RCC 7860 (cell line): Measurements from ENCODE around the gene COL5A1.

Source experiments
- DNase-seq: peaks from one replicate; pipeline ENCODE4 v3.0.0-alpha.2; 2015; ENCODE audit warnings: low spot score
- FAIRE-seq: peaks from 2 replicates; lab custom pipeline; 2012; peaks lifted over from hg19 to GRCh38; lab: Jason Lieb, UNC

The COL5A1 gene

DNA sequence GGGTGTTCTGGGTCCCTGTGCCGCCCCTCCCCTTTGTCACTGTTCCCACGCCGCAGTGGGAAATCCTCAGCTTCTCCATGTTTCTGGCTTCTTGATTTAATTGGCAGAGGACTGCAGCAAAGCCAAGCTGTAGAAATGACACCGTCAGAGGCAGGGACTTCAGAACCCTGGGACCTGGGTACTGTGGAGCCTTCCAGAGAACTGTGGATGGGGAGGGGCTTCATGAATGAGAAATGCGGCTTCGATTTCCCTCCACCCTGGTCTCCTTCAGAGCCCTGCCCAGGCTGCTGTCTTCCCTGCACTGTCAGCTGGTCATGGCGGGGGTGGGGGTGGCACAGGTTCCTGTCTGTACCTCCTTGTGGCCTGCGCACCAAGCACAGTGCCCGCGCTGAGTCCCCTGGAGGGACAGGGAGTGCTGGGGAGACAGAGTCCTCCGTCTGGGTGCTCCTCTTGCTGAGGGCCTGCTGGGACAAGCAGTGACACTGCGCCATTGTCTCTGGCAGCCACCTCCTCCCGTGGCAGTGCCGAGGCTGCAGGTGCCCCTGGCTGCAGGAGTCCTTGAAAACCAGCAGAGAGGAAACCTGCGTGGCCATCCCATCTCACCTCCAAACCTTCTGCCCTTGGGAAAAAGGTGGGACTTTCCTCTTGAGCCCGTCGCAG lies 47.2 kb downstream of the COL5A1 start:
- no peak for FAIRE-seq
- DNase-seq, result no peak

DNA sequence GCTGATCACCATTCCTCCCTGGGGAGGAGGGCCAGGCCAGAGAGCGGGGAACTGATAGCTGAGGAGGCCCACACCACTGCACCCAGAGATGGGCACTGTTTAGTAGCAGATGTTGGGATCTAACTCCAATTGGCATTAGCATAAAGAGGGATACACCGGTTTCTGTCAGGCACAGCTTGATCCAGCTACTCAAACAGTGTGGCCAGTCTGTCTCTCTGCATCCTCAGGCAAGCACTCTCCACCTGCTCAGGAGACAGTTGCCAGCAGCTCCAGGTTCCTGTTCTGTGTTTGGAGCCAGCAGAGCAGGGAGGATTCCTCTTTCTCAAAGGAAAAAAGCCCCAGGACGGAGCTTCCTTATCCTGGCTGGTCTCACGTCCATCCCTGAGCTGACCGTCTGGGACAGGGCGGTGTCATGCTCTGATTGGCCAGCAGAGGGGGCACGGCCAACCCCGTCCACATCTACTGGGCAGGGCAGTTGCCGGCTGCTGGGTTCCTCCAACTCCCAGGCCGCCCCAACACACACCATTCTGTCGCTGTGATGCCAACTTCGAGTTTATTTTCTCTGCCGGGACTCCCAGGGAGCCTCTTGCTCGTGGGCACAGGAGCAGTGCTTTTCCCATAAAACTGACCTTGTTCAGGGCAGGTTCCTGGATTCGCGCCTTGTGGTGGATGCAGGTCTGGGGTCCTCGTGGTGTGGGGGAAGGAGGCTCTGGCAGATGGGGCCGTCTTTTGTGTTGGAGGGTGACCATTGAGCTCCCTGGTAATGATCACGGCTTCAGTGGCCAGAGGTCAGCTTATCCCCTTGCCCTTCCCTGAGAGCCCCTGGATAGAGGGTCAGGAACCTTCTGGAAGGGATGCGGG lies 47.9 kb downstream of the COL5A1 start:
- peak; percentile 49 for DNase-seq
- FAIRE-seq, result no peak

DNA sequence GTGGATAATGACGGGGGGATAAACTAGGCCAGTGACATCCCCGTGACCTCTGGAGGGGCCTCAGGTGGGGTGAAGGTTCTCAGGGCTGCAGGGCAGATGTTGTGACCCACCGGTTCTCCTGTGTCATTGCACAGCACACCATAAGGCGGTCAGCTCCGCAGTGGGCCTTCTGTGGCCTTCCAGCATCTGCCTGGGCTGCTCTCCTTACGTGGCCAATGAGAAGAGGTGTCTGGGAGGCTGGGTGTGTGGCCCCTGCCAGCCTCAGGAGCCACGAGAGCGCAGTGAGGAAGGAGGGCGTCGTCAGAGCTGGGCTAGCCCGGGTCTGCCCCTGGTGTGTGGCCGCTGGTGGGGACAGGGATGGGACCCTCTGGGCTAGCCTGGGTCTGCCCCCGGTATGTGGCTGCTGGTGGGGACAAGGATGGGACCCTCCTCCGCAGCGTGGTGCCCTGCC lies 48.7 kb downstream of the COL5A1 start:
- DNase-seq (no peak), FAIRE-seq (no peak)

DNA sequence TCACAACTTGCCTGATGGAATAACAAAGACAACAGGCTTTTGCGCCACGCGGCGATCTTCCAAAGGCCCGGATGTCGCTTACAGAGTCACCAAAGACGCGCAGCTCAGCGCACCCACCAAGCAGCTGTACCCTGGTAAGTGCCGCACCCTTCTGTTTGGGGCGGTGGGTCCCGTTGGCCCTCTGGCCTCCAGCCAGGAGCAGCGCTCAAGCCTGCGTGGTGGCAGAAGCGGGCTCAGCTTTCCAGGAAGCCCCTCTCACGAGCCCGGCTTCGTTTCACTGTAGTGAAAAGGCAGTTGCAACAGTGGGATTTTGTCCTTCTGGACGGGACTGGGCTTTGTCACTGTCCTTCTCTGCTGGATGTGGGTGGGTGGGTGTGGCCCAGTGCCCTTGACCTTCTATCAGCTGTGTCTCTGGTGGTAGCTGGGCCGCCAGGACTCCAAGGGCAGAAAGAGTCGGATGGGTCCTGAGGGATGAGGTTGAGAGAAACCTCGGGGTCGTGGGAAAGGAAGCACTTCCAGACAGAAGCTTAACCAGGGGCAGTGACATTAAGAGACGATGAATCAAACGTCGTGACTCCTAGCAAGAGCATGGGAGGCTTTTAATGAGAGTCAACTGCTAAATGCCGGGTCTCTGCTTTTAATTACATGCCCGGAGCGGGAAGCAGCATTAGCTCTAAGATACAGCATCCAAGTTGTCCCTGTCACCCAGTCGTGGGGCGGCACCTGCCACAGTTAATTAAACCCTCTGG lies 49.5 kb downstream of the COL5A1 start:
- FAIRE-seq (no peak), DNase-seq (no peak)

DNA sequence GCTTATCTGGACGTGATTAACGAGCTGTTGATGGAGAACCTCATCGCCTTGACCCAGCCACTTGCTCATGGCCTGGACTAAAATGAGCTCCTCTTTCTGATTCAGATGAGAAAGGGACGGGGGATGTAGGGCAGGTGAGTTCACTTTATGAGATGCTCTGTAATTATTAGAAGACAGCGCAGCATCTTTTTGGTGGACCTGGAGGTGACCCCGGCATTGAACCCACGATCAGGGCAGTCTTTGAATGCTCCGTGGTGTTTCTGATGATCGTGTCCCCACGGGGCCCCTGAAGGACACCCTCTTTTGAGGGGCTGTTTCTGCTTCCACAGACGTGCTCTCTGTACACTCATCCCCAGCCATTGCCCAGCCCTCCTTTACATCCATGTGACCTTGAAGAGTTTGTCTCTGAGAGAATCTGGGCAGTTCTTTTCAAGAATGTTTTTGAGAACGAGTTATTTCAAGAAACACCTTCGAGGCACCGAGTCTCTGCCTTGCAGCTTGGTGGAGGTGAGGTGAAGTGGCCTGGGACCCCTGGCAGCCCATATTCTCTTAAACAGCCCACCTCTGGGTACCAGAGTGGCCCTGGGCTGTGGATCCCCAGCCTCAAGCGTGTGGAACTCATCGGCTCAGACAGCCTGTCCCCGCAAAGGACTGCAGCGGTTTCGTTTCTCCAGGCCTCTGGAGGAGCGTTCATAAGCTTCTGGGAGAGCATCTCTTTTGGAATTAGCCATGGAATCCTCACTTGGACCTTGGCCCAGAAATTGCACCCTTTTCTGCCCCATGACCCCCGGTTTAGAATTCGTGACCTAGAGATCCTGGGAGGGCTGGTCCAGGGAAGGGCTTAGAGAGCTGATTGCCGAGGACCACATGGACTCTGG lies 50.3 kb downstream of the COL5A1 start:
- DNase-seq, result no peak

GRCh38 chr9:134692573-134692860 lies 50.9 kb downstream of the COL5A1 start:
- FAIRE-seq, result no peak
- no peak for DNase-seq

More for the DNA sequence above, 50.3 kb downstream of the COL5A1 start:
- FAIRE-seq, result no peak

DNA sequence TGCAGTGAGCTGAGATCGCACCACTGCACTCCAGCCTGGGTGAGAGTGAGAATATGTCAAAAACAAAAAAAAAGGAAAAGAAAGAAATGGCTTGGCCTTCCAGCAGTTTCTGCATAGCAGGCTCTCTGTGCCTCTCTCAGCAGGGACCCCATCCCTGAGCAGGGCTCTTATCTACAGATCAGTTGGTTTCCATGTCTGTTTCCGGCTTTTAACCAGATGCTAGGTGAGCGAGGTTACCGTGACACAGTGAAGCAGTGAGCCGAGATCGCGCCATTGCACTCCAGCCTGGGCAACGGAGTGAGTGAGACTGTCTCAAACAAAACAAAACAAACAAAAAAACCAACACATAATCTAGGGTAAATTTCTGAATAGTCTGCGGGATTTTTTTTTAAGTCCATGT lies 51.4 kb downstream of the COL5A1 start:
- FAIRE-seq, result no peak
- DNase-seq, result no peak

- no peak for FAIRE-seq
- no peak for DNase-seq
These were observed 52.2 kb downstream of the COL5A1 start for GRCh38 chr9:134693641-134694367.

- no peak for FAIRE-seq
- DNase-seq, result no peak
These were observed 52.7 kb downstream of the COL5A1 start for GRCh38 chr9:134694368-134694665.

- DNase-seq (no peak), FAIRE-seq (no peak)
These were observed 53.1 kb downstream of the COL5A1 start for GRCh38 chr9:134694714-134695113.

DNA sequence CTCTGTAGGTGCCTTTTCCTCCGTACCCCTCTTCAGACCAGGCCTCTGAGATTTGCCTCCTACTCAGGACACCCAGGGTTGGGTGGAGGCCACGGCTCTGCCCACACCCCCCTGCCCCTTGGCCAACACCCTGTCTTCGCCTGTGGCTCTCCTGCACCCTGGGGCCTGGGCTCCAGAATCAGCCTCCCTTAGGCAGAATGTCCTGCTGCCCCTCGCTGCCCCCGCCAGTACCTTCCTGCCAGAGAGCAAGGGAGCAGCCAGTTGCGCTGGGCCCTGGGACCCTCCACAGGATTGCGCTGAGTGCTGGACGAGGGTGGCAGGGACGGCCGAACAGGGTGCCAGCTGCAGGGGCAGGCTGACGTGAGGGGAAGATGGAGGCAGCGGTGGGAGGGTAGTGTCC lies 53.5 kb downstream of the COL5A1 start:
- DNase-seq (no peak), FAIRE-seq (no peak)

DNA sequence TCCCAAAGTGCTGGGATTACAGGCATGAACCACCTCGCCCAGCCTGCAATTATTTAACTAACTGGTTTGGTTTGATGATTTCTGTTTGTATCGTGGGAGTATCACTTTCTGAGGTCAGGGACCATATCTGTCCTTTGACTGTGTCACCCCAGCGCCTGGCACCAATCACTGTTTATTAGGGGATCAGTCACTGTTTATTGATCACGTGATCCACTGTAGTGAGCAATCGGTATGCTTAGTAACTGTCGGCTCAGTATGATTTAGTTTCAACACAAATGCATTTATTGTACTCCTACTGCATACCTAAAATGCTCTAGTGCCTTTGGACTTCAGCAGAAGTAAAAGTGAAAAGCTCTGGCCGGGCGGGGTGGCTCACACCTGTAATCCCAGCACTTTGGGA lies 54.8 kb downstream of the COL5A1 start:
- FAIRE-seq (no peak), DNase-seq (no peak)

DNA sequence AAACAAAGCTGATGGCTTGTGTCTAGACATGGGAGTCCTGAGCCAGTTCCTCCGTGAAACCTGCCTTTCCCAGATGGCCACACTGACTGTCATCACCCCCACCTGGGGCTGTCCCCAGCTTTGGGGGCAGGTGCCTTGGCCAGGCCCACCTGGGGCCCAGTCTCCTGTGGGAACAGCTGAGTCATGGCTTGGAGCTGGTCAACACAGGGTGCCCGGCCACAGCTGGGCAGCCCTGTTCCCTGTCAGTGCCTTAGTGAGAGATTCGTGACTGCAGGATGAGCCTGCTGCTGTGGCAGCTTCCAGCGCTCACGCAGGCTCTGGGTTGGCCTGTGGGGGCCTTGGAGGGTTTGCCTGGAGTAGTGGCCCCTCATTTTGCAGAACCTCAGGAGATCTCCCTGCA lies 56.5 kb downstream of the COL5A1 start:
- peak; percentile 21 for DNase-seq
- no peak for FAIRE-seq

- DNase-seq, result peak; percentile 41
- no peak for FAIRE-seq
These were observed 57.2 kb downstream of the COL5A1 start for GRCh38 chr9:134698587-134699342.

- no peak for FAIRE-seq
- no peak for DNase-seq
These were observed 57.7 kb downstream of the COL5A1 start for GRCh38 chr9:134699343-134699740.

DNA sequence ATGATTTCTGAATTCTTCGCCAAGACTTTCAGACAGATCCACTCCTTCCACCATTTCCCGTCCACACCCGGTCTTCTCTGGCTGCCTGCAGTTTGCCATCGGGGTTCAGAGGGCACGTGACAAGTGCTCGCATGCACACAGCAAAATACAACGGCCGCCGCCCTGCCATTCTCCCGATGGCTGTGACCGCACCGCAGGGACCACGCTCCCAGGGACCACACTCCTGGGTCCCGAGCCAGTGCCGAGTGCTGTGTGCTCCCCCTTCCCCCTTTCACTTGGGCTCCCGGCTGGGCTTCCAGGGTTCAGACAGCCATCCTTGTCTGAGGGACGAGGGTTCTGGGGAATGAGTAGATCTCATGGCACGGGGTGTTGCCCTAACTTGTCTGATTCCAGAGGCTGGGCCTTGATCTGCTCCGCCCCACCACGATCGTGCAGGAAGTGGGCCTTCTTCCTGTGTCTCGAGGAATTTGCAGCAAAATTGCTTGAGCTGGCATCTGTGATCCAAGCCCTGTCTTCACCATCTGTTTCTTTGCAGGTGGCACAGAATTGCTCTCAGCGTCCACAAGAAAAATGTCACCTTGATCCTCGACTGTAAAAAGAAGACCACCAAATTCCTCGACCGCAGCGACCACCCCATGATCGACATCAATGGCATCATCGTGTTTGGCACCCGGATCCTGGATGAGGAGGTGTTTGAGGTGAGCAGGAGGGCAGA lies 59.2 kb downstream of the COL5A1 start:
- FAIRE-seq (no peak), DNase-seq (no peak)

GRCh38 chr9:134701581-134702259 lies 60.1 kb downstream of the COL5A1 start:
- FAIRE-seq (no peak), DNase-seq (no peak)

DNA sequence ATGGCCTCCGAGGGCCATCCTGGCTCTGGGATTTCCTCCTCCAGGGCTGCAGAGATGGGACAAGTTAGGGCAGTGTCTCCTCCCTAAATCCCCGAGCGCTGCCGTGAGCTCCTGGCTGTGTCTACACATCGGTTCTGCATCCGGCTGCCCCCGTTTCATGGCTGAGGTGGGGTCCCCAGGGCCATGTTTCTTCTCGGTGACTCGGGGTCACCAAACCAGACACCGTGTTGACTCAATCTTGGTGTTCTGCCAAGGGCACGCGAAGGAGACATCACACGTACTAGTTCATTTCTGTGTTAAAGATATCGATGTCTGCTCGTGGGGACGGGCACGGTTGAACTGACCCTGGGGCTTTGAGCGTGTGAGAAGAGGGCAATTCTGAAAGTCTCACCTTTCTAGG lies 60.7 kb downstream of the COL5A1 start:
- no peak for DNase-seq

More for the DNA sequence above, 60.7 kb downstream of the COL5A1 start:
- FAIRE-seq, result no peak
